Breast epithelium (tissue), 4 donors: ENCODE results near the gene PIH1D1. TPM values are rescaled to one million over a fixed set of nuclear protein-coding genes. Genes with fewer than 3 reads are reported as not detected.

Experiments
- DNase-seq, 2 donors: peaks; one replicate each; pipeline ENCODE4 v3.0.0-alpha.2; 2019; ENCODE audit warnings: low spot score in 2 of 2
- H3K27ac ChIP-seq, 2 donors: fragments of 200-600 bp; sonication (generic) in 1 of 2; one replicate each; pipeline ENCODE4 v1.5.1; 2016 to 2019; ENCODE audit warnings: mild to moderate bottlenecking in 1 of 2
- H3K27me3 ChIP-seq, 2 donors: fragments of 200-600 bp; sonication (generic) in 1 of 2; one replicate each; pipeline versions ENCODE4 v1.5.1 to v1.6.0; 2017 to 2019; ENCODE audit warnings: control low read depth in 1 of 2, mild to moderate bottlenecking in 1 of 2
- H3K36me3 ChIP-seq: fragments of 200-600 bp; one replicate; pipeline ENCODE4 v1.5.1; 2019
- H3K4me1 ChIP-seq, 2 donors: fragments of 200-600 bp; sonication (generic); one replicate each; pipeline ENCODE4 v1.5.1; 2016 to 2019; ENCODE audit warnings: control low read depth in 1 of 2
- H3K4me3 ChIP-seq, 3 donors: fragments of 200-600 bp; sonication (generic); 1 replicate in 2 of 3; 2 replicates in 1 of 3; pipeline ENCODE4 v1.5.1; 2016 to 2019; ENCODE audit warnings: mild to moderate bottlenecking in 3 of 3, moderate library complexity in 2 of 3
- H3K9me3 ChIP-seq, 2 donors: fragments of 200-600 bp; sonication (generic) in 1 of 2; one replicate each; pipeline ENCODE4 v1.5.1; 2016 to 2019; ENCODE audit warnings: control low read depth in 1 of 2
- POLR2A ChIP-seq: fragments of 450-650 bp; IDR thresholded peaks from one replicate; pipeline ENCODE4 v1.6.1; 2016; ENCODE audit warnings: antibody characterized with exemption, mild to moderate bottlenecking, moderate library complexity
- POLR2AphosphoS5 ChIP-seq, 3 donors: sonication (generic); formaldehyde crosslinking; IDR thresholded peaks; one replicate each; pipeline ENCODE4 v1.6.1; 2017; ENCODE audit warnings: antibody characterized with exemption in 3 of 3
- intact Hi-C: fragments of 100-400 bp; cut with DNase I; formaldehyde crosslinking; loops from one replicate; pipeline ENCODE4 v1.15.1; 2023; ENCODE audit warnings: low total_unique reads
- total RNA-seq, 3 donors: library from RNA; depleted of rRNA; stranded (reverse); fragments of >200 nt; gene quantifications; one replicate each; pipeline ENCODE4 v1.1.0, GENCODE V29; 2016
- TF ChIP-seq, protein P1 (sequence below), 3 donors: fragments of 450-650 bp; IDR thresholded peaks; one replicate each; pipeline ENCODE4 v1.5.1; 2016 to 2017; ENCODE audit warnings: antibody characterized with exemption in 3 of 3, mild to moderate bottlenecking in 3 of 3, moderate library complexity in 3 of 3

Gene PIH1D1
- total RNA-seq, 3 donors from 2014 or later: 94.4 to 121 (median 106) TPM

DNA sequence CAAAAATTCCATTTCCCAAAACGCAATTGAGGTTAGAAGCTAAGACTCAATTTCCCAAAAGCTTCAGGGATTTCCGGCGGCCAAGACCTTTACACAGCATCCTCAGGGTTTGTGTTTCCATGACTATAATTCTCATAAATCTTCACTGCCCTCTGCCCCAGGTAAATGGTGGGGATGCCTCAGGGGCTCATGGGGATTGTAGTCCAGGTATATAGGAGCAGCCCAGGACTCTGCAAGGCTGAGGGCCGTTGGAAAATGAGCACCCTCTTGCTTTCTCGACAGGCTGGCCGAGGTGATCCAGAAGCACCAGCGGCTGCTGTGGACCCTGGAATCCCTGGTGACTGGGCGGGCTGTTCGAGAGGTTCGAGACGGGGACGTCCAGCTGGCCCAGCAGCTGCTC lies 7.8 kb upstream of the PIH1D1 start:
- H3K36me3 ChIP-seq: no peaks in the 10 kb centered on the region
- H3K9me3 ChIP-seq: no peaks in the 10 kb centered on the region
- H3K4me1 ChIP-seq: no peaks in the 10 kb centered on the region
- DNase-seq: no peak
- TF ChIP-seq, protein P1, sequence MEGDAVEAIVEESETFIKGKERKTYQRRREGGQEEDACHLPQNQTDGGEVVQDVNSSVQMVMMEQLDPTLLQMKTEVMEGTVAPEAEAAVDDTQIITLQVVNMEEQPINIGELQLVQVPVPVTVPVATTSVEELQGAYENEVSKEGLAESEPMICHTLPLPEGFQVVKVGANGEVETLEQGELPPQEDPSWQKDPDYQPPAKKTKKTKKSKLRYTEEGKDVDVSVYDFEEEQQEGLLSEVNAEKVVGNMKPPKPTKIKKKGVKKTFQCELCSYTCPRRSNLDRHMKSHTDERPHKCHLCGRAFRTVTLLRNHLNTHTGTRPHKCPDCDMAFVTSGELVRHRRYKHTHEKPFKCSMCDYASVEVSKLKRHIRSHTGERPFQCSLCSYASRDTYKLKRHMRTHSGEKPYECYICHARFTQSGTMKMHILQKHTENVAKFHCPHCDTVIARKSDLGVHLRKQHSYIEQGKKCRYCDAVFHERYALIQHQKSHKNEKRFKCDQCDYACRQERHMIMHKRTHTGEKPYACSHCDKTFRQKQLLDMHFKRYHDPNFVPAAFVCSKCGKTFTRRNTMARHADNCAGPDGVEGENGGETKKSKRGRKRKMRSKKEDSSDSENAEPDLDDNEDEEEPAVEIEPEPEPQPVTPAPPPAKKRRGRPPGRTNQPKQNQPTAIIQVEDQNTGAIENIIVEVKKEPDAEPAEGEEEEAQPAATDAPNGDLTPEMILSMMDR (IDR thresholded peaks at IDR 0.05): no peak
- no peak for TF ChIP-seq POLR2AphosphoS5 (IDR thresholded peaks at IDR 0.05)
- TF ChIP-seq POLR2A: no peak
- no peak overlapping the region for H3K27ac ChIP-seq
- no peak overlapping the region for H3K4me3 ChIP-seq
- intact Hi-C loops: no loop called here
- H3K27me3 ChIP-seq: no peaks in the 10 kb centered on the region

DNA sequence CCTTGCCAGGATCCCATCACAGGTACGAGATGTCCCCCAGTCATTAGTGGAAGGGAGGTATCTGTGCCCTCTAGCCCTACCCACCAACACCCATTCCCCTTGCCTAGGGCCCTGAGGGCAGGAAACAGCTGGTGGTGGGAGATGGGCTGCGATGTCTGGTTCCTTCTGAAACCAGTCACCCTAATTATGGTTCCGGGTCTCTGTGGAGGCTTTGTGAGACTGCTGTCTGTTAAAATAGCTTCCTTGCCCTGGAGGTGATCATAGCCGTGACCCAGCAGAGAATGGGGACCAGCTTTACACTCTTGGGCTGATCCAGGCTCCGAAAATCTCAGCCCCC lies 6.9 kb upstream of the PIH1D1 start:
- Histone ChIP-seq H3K27ac (peak overlapping the region in 1 of 2 donors; percentile 40), H3K4me1 (no peaks in the 10 kb centered on the region), H3K9me3 (no peaks in the 10 kb centered on the region), H3K27me3 (no peaks in the 10 kb centered on the region), H3K4me3 (no peak overlapping the region), H3K36me3 (no peaks in the 10 kb centered on the region)
- no peak for TF ChIP-seq POLR2A
- TF ChIP-seq, protein P1 (IDR thresholded peaks at IDR 0.05): no peak
- TF ChIP-seq POLR2AphosphoS5 (IDR thresholded peaks at IDR 0.05): no peak
- no peak for DNase-seq
- intact Hi-C loops: no loop called here

DNA sequence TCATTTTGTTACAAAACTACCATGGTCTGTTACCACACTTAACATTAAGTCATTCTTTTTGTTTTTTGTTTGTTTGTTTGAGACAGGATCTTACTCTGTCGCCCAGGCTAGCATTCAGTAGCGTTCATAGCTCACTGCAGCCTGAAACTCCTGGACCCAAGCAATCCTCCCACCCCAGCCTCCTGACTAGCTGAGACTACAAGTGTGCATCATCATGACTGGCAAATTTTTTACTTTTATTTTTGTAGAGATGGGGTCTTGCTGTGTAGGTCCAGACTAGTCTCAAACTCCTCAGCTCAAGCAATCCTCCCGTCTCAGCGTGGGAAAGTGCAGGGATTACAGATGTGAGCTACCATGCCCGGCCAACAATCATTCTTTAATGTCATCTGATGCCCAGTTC lies 4.7 kb upstream of the PIH1D1 start:
- TF ChIP-seq POLR2A (no peak), POLR2AphosphoS5 (IDR thresholded peaks at IDR 0.05) (no peak)
- TF ChIP-seq, protein P1 (IDR thresholded peaks at IDR 0.05): no peak
- Histone ChIP-seq H3K4me3 (no peak overlapping the region), H3K27ac (peak overlapping the region; percentile 24 to 71), H3K9me3 (no peaks in the 10 kb centered on the region), H3K4me1 (no peaks in the 10 kb centered on the region), H3K27me3 (no peaks in the 10 kb centered on the region), H3K36me3 (no peaks in the 10 kb centered on the region)
- intact Hi-C loops: no loop called here
- no peak for DNase-seq

DNA sequence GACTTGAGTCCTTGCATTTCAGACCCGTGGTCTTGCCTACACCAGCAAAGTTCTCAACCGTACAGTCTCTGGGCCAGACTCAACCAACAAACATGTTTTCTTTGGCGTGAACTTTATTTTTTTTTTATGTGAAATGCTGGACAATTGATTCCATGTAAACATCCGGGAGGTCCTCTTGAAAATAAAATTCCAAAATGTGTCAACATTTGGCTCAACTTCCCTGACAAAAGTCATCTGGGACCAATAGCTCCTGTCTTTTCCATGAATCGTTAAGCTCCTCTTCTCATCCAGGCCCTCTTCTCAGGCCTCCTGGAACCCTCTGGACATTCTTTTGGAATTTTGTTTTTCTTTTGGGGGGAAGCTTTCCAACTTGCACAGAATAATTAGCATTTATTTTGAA lies 4.2 kb upstream of the PIH1D1 start:
- Histone ChIP-seq H3K4me3 (no peak overlapping the region), H3K9me3 (no peaks in the 10 kb centered on the region), H3K27me3 (no peaks in the 10 kb centered on the region), H3K4me1 (no peaks in the 10 kb centered on the region), H3K27ac (peak overlapping the region in 1 of 2 donors; percentile 71), H3K36me3 (no peaks in the 10 kb centered on the region)
- intact Hi-C loops: no loop called here
- no peak for DNase-seq
- TF ChIP-seq POLR2AphosphoS5 (IDR thresholded peaks at IDR 0.05): peak in 1 of 3 donors; percentile 22
- TF ChIP-seq, protein P1 (IDR thresholded peaks at IDR 0.05): no peak
- no peak for TF ChIP-seq POLR2A

DNA sequence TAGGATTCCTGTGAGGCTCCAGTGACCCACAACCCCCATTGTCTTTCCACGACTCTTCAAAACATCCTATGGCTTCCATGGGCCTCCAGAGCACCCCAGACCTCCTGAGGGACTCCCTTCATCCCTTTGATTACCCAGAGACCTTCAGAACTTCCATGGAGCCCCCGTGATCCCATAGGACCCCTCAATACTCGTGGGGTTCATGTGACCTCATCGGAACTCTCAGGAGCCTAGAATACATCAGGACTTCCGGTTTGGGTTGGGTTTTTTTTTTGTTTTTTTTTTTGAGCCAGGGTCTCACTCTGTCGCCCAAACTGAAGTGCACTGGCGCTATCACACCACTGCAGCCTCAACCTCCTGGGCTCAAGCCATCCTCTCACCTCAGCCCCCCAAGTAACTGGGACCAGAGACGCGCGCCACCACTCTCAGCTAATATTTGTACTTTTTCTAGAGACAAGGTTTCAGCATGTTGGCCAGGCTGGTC lies 2.2 kb upstream of the PIH1D1 start:
- TF ChIP-seq, protein P1 (IDR thresholded peaks at IDR 0.05): no peak
- TF ChIP-seq POLR2AphosphoS5 (IDR thresholded peaks at IDR 0.05): no peak
- no peak for TF ChIP-seq POLR2A
- Histone ChIP-seq H3K4me3 (peak overlapping the region; percentile 57 to 94 (median 64)), H3K36me3 (no peaks in the 10 kb centered on the region), H3K27ac (peak overlapping the region; percentile 97 to 98), H3K27me3 (no peaks in the 10 kb centered on the region), H3K9me3 (no peaks in the 10 kb centered on the region), H3K4me1 (peaks cover 0 to 8% of the 10 kb centered on the region in 2 donors)
- no peak for DNase-seq
- intact Hi-C loops: no loop called here
